AG09309 (cell line): Measurements from ENCODE around the gene PCDHGA8.

Experiments used
- DNase-seq: peaks from one replicate; pipeline ENCODE4 v3.0.0-alpha.2; 2010; ENCODE audit warnings: low read depth
- H3K4me3 ChIP-seq: 2 replicates; pipeline ENCODE4 v1.5.1; 2011; ENCODE audit warnings: mild to moderate bottlenecking, low read depth, low read length, moderate library complexity; ENCODE audit not compliant: control insufficient read depth
- CTCF ChIP-seq: IDR thresholded peaks from 2 replicates; pipeline ENCODE4 v1.5.1; 2011; ENCODE audit warnings: mild to moderate bottlenecking, low read depth, low read length, inconsistent platforms; ENCODE audit not compliant: insufficient read depth, control insufficient read depth; ENCODE audit errors: missing control alignments

The PCDHGA8 gene

GRCh38 chr5:141349917-141350619 lies 42.4 kb upstream of the PCDHGA8 start, which contains the start of gene PCDHGB1:
Gene PCDHGB1, plus strand, starts transcription at chr5:141350099. Its CDS starts 162 bp downstream, at chr5:141350261.
- peak; percentile 64 for TF ChIP-seq CTCF
- DNase-seq: no peak
- peak within 1 kb of the TSS; percentile 12 for H3K4me3 ChIP-seq

GRCh38 chr5:141351591-141351990 lies 40.8 kb upstream of the PCDHGA8 start:
- no peak overlapping the region for H3K4me3 ChIP-seq
- no peak for DNase-seq
- TF ChIP-seq CTCF: no peak

- H3K4me3 ChIP-seq: peak within 1 kb of the TSS; percentile 37
- TF ChIP-seq CTCF: peak; percentile 50
- no peak for DNase-seq
These were observed 37.4 kb upstream of the PCDHGA8 start, which contains the start of gene PCDHGA4 for GRCh38 chr5:141354900-141355469. Gene PCDHGA4, plus strand, starts transcription at chr5:141355021. Its CDS starts 87 bp downstream, at chr5:141355108.

- peak overlapping the region; percentile 37 for H3K4me3 ChIP-seq
- no peak for TF ChIP-seq CTCF
These were observed 36.8 kb upstream of the PCDHGA8 start for GRCh38 chr5:141355641-141356040.

GRCh38 chr5:141356133-141356532 lies 36.3 kb upstream of the PCDHGA8 start:
- no peak overlapping the region for H3K4me3 ChIP-seq
- no peak for TF ChIP-seq CTCF
- DNase-seq: no peak

More at GRCh38 chr5:141355641-141356040, 36.8 kb upstream of the PCDHGA8 start:
- DNase-seq: no peak

GRCh38 chr5:141356950-141357349 lies 35.5 kb upstream of the PCDHGA8 start:
- no peak for TF ChIP-seq CTCF
- DNase-seq: no peak
- H3K4me3 ChIP-seq: no peak overlapping the region
